IMR-90 (cell line): ENCODE measurements around the gene R3HDML. TPM values are rescaled to one million over a fixed set of nuclear protein-coding genes. Genes with fewer than 3 reads are reported as not detected.

Experiments
- ATAC-seq: fragments of 200-7000 bp; cut with Tn5 transposase; 2 replicates; pipeline ENCODE4 v1.9.1; 2020; ENCODE audit warnings: low read depth, mild to moderate bottlenecking, moderate library complexity
- BruUV-seq: library from RNA; stranded (reverse); fragments of 400-500 nt; replicated peaks from 2 replicates; lab custom pipeline; 2021; lab: Mats Ljungman, UMichigan
- CTCF ChIA-PET: fragments of 300-600 bp; formaldehyde crosslinking; extraction: SDS; loops from one replicate; lab custom pipeline; 2021; ENCODE audit warnings: antibody characterized with exemption; lab: Yijun Ruan, JAX
- POLR2A ChIA-PET: fragments of 300-600 bp; sonication (Branson Sonifier 250); formaldehyde crosslinking; loops from one replicate; lab custom pipeline; 2022; ENCODE audit warnings: antibody characterized with exemption; ENCODE audit not compliant: unreplicated experiment; lab: Charles Lee
- DNase-seq: peaks from one replicate; pipeline ENCODE4 v3.0.0; 2013
- H2AFZ ChIP-seq: replicated peaks from 2 replicates; pipeline ENCODE3; 2013; ENCODE audit warnings: low read length, mild to moderate bottlenecking; ENCODE audit not compliant: poor library complexity
- H2AK5ac ChIP-seq: 2 replicates; pipeline ENCODE4 v1.6.1; 2013; ENCODE audit warnings: low read depth, low read length, inconsistent platforms
- H2AK9ac ChIP-seq: replicated peaks from 2 replicates; pipeline ENCODE3; 2013; ENCODE audit warnings: mild to moderate bottlenecking, low read depth, low read length, moderate library complexity; ENCODE audit not compliant: poor library complexity
- H2BK120ac ChIP-seq: 2 replicates; pipeline ENCODE4 v1.6.1; 2013; ENCODE audit warnings: low read depth, low read length, inconsistent platforms
- H2BK15ac ChIP-seq: 3 replicates; pipeline ENCODE4 v1.6.1; 2013; ENCODE audit warnings: low read depth, low read length, inconsistent platforms
- H2BK20ac ChIP-seq: 2 replicates; pipeline ENCODE4 v1.6.1; 2013; ENCODE audit warnings: low read depth, mild to moderate bottlenecking, inconsistent platforms, low read length, moderate library complexity
- H2BK5ac ChIP-seq: 2 replicates; pipeline ENCODE4 v1.6.1; 2013; ENCODE audit warnings: mild to moderate bottlenecking, low read depth, low read length, inconsistent platforms; ENCODE audit not compliant: poor library complexity, severe bottlenecking
- H3K14ac ChIP-seq: replicated peaks from 2 replicates; pipeline ENCODE4 v1.6.1; 2013; ENCODE audit warnings: low read depth, low read length, inconsistent platforms
- H3K18ac ChIP-seq: 2 replicates; pipeline ENCODE4 v1.6.1; 2013; ENCODE audit warnings: low read depth, low read length, control low read depth
- H3K23ac ChIP-seq: 2 replicates; pipeline ENCODE4 v1.6.1; 2013; ENCODE audit warnings: low read depth, low read length, inconsistent platforms
- H3K27ac ChIP-seq: 2 replicates; pipeline ENCODE4 v1.5.1; 2013; ENCODE audit warnings: mild to moderate bottlenecking, control low read depth, low read length; ENCODE audit not compliant: insufficient read depth
- H3K27me3 ChIP-seq: 2 replicates; pipeline ENCODE4 v1.6.1; 2013; ENCODE audit warnings: low read length; ENCODE audit not compliant: control insufficient read depth, insufficient read depth
- H3K36me3 ChIP-seq: 2 replicates; pipeline ENCODE4 v1.6.1; 2013; ENCODE audit warnings: low read length, mixed read lengths; ENCODE audit not compliant: control insufficient read depth, insufficient read depth
- H3K4ac ChIP-seq: 2 replicates; pipeline ENCODE4 v1.6.1; 2013; ENCODE audit warnings: low read depth, low read length, inconsistent platforms
- H3K4me1 ChIP-seq: 2 replicates; pipeline ENCODE4 v1.6.1; 2013; ENCODE audit warnings: low read length, mixed read lengths; ENCODE audit not compliant: control insufficient read depth, insufficient read depth
- H3K4me2 ChIP-seq: 2 replicates; pipeline ENCODE4 v1.6.1; 2013; ENCODE audit warnings: low read depth, mild to moderate bottlenecking, control low read depth, low read length, moderate library complexity
- H3K4me3 ChIP-seq: 2 replicates; pipeline ENCODE4 v1.5.1; 2013; ENCODE audit warnings: low read depth, mild to moderate bottlenecking, control low read depth, low read length, moderate library complexity; ENCODE audit not compliant: insufficient read depth
- H3K56ac ChIP-seq: 2 replicates; pipeline ENCODE4 v1.6.1; 2013; ENCODE audit warnings: low read length, inconsistent platforms; ENCODE audit not compliant: insufficient read depth; ENCODE audit errors: extremely low read depth
- H3K79me1 ChIP-seq, 2 experiments: 2 replicates each; pipeline ENCODE4 v1.6.1; 2013; ENCODE audit warnings: low read length in 2 of 2, inconsistent platforms in 1 of 2, low read depth in 1 of 2
- H3K9ac ChIP-seq: 2 replicates; pipeline ENCODE4 v1.6.1; 2013; ENCODE audit warnings: low read depth, low read length, control low read depth
- H3K9me1 ChIP-seq: 2 replicates; pipeline ENCODE4 v1.6.1; 2013; ENCODE audit warnings: low read length, inconsistent platforms; ENCODE audit not compliant: insufficient read depth
- H3K9me3 ChIP-seq: 2 replicates; pipeline ENCODE4 v1.6.1; 2013; ENCODE audit warnings: low read length; ENCODE audit not compliant: control insufficient read depth, insufficient read depth
- H4K20me1 ChIP-seq: 2 replicates; pipeline ENCODE4 v1.6.1; 2013; ENCODE audit warnings: low read length, inconsistent platforms; ENCODE audit not compliant: insufficient read depth
- H4K5ac ChIP-seq: 2 replicates; pipeline ENCODE4 v1.6.1; 2013; ENCODE audit warnings: mild to moderate bottlenecking, low read depth, low read length, control low read depth
- H4K8ac ChIP-seq, 2 experiments: 2 replicates each; pipeline ENCODE4 v1.6.1; 2013; ENCODE audit warnings: low read depth in 2 of 2, low read length in 2 of 2, control low read depth in 1 of 2, inconsistent platforms in 1 of 2
- H4K91ac ChIP-seq: 2 replicates; pipeline ENCODE4 v1.6.1; 2013; ENCODE audit warnings: low read depth, low read length, inconsistent platforms; ENCODE audit not compliant: insufficient read depth
- BHLHE40 ChIP-seq: fragments of 150-350 bp; IDR thresholded peaks from 2 replicates; pipeline ENCODE4 v1.6.1; 2016; ENCODE audit warnings: mild to moderate bottlenecking, low read depth, low read length
- CEBPB ChIP-seq: IDR thresholded peaks from 2 replicates; pipeline ENCODE4 v1.6.1; 2012; ENCODE audit warnings: low read depth, low read length, improper control_type of control experiment
- CHD1 ChIP-seq: IDR thresholded peaks from 2 replicates; pipeline ENCODE4 v1.6.1; 2012; ENCODE audit warnings: low read depth, low read length, improper control_type of control experiment
- FOS ChIP-seq: fragments of 150-350 bp; IDR thresholded peaks from 2 replicates; pipeline ENCODE4 v1.6.1; 2016; ENCODE audit warnings: low read depth, low read length
- MAFK ChIP-seq: IDR thresholded peaks from 2 replicates; pipeline ENCODE4 v1.6.1; 2012; ENCODE audit warnings: low read depth, low read length, improper control_type of control experiment
- MAZ ChIP-seq: IDR thresholded peaks from 2 replicates; pipeline ENCODE4 v1.6.1; 2012; ENCODE audit warnings: low read depth, mild to moderate bottlenecking, low read length, improper control_type of control experiment, moderate library complexity, borderline replicate concordance
- MXI1 ChIP-seq: IDR thresholded peaks from 2 replicates; pipeline ENCODE4 v1.6.1; 2012; ENCODE audit warnings: low read depth, mild to moderate bottlenecking, low read length, moderate library complexity, borderline replicate concordance
- NFE2L2 ChIP-seq: fragments of 150-350 bp; IDR thresholded peaks from 2 replicates; pipeline ENCODE4 v1.6.1; 2016; ENCODE audit warnings: low read depth, mild to moderate bottlenecking, low read length
- POLR2A ChIP-seq: IDR thresholded peaks from 2 replicates; pipeline ENCODE4 v1.6.1; 2012; ENCODE audit warnings: mild to moderate bottlenecking, low read depth, low read length
- RAD21 ChIP-seq: IDR thresholded peaks from 2 replicates; pipeline ENCODE4 v1.6.1; 2012; ENCODE audit warnings: low read length, improper control_type of control experiment
- RCOR1 ChIP-seq: IDR thresholded peaks from 2 replicates; pipeline ENCODE4 v1.6.1; 2012; ENCODE audit warnings: mild to moderate bottlenecking, low read length, improper control_type of control experiment; ENCODE audit not compliant: insufficient replicate concordance
- RFX5 ChIP-seq: IDR thresholded peaks from 2 replicates; pipeline ENCODE4 v1.8.0; 2012; ENCODE audit warnings: low read depth, mild to moderate bottlenecking, low read length, moderate library complexity
- SMC3 ChIP-seq: fragments of 150-350 bp; IDR thresholded peaks from 2 replicates; pipeline ENCODE4 v1.6.1; 2016; ENCODE audit warnings: low read depth, mild to moderate bottlenecking, antibody characterized with exemption, low read length, moderate library complexity
- USF2 ChIP-seq: fragments of 150-350 bp; IDR thresholded peaks from 2 replicates; pipeline ENCODE4 v1.6.1; 2017; ENCODE audit warnings: mild to moderate bottlenecking, antibody characterized with exemption, low read length, low read depth
- WGBS, 2 experiments: methylation state at CpG; one replicate each; pipeline versions ENCODE4 v1.1.5 to v1.1.7; 2013; ENCODE audit warnings: missing lambda C conversion rate in 2 of 2; ENCODE audit not compliant: insufficient read length in 1 of 2; ENCODE audit errors: extremely low coverage in 2 of 2; 5-methylcytosine and 5-hydroxymethylcytosine counted together
- dilution Hi-C: fragments of 300-500 bp; cut with HindIII; formaldehyde crosslinking; loops from one replicate; pipeline ENCODE4 v1.14.3; 2018; ENCODE audit warnings: low sequenced_read_pairs; ENCODE audit not compliant: unreplicated experiment
- in situ Hi-C: fragments of 300-500 bp; cut with MboI; formaldehyde crosslinking; loops from 3 replicates; pipeline ENCODE4 v1.14.3; 2019; ENCODE audit warnings: low sequenced_read_pairs, inconsistent platforms, mixed read lengths
- intact Hi-C: fragments of 100-400 bp; cut with micrococcal nuclease; formaldehyde crosslinking; loops from 2 replicates; pipeline ENCODE4 v1.10.0; 2022
- polyA plus RNA-seq, 3 experiments: library from polyadenylated mRNA; depleted of rRNA; stranded (reverse); fragments of >200 nt; gene quantifications; 2 replicates each; pipeline ENCODE4 v1.2.3, GENCODE V29; 2012; ENCODE audit warnings: low replicate concordance in 1 of 3
- total RNA-seq: library from RNA; depleted of rRNA; stranded (reverse); fragments of >200 nt; gene quantifications from 2 replicates; pipeline ENCODE4 v1.2.3, GENCODE V29; 2012
- TF ChIP-seq, protein P1 (sequence below): conservative IDR thresholded peaks from 2 replicates; pipeline ENCODE4 v1.5.1; 2012; ENCODE audit warnings: mild to moderate bottlenecking, low read depth, low read length, improper control_type of control experiment
- TF ChIP-seq, protein P2 (sequence below): fragments of 150-350 bp; IDR thresholded peaks from 2 replicates; pipeline ENCODE4 v1.6.1; 2016; ENCODE audit warnings: low read depth, mild to moderate bottlenecking, low read length, moderate library complexity, borderline replicate concordance

The R3HDML gene
- total and polyA plus RNA-seq, 2 of the 4 experiments (the other 2 are of a cell fraction) = not detected

DNA sequence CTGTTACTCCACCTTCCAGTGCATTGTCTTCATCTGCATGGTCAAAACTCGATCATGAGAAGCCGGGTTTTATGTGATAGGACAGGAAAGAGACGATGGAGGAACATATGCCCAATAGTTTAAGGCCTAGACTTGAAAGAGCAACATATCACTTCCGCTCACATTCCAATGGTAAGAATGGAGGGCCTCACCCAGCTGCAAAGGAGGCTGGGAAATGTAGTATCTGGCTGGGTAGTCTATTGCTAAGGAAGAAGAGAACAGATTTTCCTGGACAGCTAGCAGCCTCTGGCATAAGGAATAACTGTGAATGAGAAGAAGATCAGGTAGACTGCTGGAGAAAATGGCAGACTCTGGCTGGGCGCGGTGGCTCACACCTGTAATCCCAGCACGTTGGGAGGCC, 45.1 kb upstream of the R3HDML start:
- no peak for ATAC-seq
- TF ChIP-seq RAD21 (no peak), RFX5 (no peak), USF2 (no peak), MAFK (no peak), FOS (no peak), MXI1 (no peak), CHD1 (no peak), RCOR1 (no peak), CEBPB (no peak), POLR2A (no peak), NFE2L2 (no peak), MAZ (no peak), BHLHE40 (no peak), SMC3 (no peak)
- TF ChIP-seq, protein P1, sequence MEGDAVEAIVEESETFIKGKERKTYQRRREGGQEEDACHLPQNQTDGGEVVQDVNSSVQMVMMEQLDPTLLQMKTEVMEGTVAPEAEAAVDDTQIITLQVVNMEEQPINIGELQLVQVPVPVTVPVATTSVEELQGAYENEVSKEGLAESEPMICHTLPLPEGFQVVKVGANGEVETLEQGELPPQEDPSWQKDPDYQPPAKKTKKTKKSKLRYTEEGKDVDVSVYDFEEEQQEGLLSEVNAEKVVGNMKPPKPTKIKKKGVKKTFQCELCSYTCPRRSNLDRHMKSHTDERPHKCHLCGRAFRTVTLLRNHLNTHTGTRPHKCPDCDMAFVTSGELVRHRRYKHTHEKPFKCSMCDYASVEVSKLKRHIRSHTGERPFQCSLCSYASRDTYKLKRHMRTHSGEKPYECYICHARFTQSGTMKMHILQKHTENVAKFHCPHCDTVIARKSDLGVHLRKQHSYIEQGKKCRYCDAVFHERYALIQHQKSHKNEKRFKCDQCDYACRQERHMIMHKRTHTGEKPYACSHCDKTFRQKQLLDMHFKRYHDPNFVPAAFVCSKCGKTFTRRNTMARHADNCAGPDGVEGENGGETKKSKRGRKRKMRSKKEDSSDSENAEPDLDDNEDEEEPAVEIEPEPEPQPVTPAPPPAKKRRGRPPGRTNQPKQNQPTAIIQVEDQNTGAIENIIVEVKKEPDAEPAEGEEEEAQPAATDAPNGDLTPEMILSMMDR = no peak
- TF ChIP-seq, protein P2, sequence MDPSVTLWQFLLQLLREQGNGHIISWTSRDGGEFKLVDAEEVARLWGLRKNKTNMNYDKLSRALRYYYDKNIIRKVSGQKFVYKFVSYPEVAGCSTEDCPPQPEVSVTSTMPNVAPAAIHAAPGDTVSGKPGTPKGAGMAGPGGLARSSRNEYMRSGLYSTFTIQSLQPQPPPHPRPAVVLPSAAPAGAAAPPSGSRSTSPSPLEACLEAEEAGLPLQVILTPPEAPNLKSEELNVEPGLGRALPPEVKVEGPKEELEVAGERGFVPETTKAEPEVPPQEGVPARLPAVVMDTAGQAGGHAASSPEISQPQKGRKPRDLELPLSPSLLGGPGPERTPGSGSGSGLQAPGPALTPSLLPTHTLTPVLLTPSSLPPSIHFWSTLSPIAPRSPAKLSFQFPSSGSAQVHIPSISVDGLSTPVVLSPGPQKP = no peak
- Histone ChIP-seq H3K4me1 (no peaks in the 10 kb centered on the region; the same call in 1 of the 2 replicates), H3K9me3 (no peaks in the 10 kb centered on the region), H3K27ac (no peak overlapping the region), H3K4me3 (no peak overlapping the region), H2AFZ (no peak overlapping the region), H3K56ac (no peak overlapping the region), H3K9me1 (no peaks in the 10 kb centered on the region), H4K20me1 (no peaks in the 10 kb centered on the region), H2BK15ac (no peak overlapping the region), H4K91ac (no peak overlapping the region), H3K36me3 (no peaks in the 10 kb centered on the region), H3K79me1 (no peaks in the 10 kb centered on the region), H3K18ac (no peak overlapping the region), H2AK5ac (no peak overlapping the region), H3K27me3 (no peaks in the 10 kb centered on the region), H3K9ac (no peak overlapping the region), H2BK120ac (no peak overlapping the region), H2BK20ac (no peak overlapping the region), H2BK5ac (no peak overlapping the region), H4K5ac (no peak overlapping the region), H3K4me2 (no peak overlapping the region), H3K23ac (no peak overlapping the region), H2AK9ac (no peak overlapping the region), H3K14ac (no peak overlapping the region), H3K4ac (no peak overlapping the region), H4K8ac (no peak overlapping the region)
- dilution Hi-C loops = no loop called here
- CTCF ChIA-PET = no interaction called here
- no TSS peak for BruUV-seq
- intact Hi-C loops = no loop called here
- in situ Hi-C loops = no loop called here
- POLR2A ChIA-PET = no interaction called here
- 89% methylated on average over 3 of the region's 7 CpGs; no CpG with 5 or more reads in 1 of the 2 experiments for WGBS, 2 experiments
- no peak for DNase-seq
